ENCODE results near the gene ABHD1.

GRCh38 chr2:27128668-27129571 is 5.3 kb downstream of the ABHD1 start:
- TF ChIP-seq CTCF (IDR thresholded peaks at IDR 0.05) = no peak
- TF ChIP-seq POLR2A (IDR thresholded peaks at IDR 0.05) = no peak

Measured in sigmoid colon (tissue), 3 donors.